Activated CD4-positive, alpha-beta T cell treated with anti-CD3 and anti-CD28 coated beads, Interleukin-2, amount 10 ng/mL, durations not matched to agents 7 days and 5 days (primary cell): Measurements from ENCODE around the gene ALDH1A1. TPM values are rescaled to one million over a fixed set of nuclear protein-coding genes. Genes with fewer than 3 reads are reported as not detected.

Experiments
- CTCF ChIA-PET: fragments of 350-600 bp; sonication (Branson Sonifier 250); formaldehyde crosslinking; loops from one replicate; lab custom pipeline; 2021; ENCODE audit warnings: antibody characterized with exemption; lab: Charles Lee
- POLR2A ChIA-PET: fragments of 350-600 bp; sonication (Branson Sonifier 250); formaldehyde crosslinking; loops from one replicate; lab custom pipeline; 2021; ENCODE audit warnings: antibody characterized with exemption; lab: Charles Lee
- DNase-seq: peaks from one replicate; pipeline ENCODE4 v3.0.0-alpha.2; 2020
- H3K27ac Mint-ChIP-seq: one replicate; pipeline ENCODE4 v1.8.0; 2021; ENCODE audit warnings: mild to moderate bottlenecking, moderate library complexity, mixed read lengths
- H3K27me3 Mint-ChIP-seq: one replicate; pipeline ENCODE4 v1.8.0; 2021; ENCODE audit warnings: mixed read lengths
- H3K36me3 Mint-ChIP-seq: one replicate; pipeline ENCODE4 v1.8.0; 2021; ENCODE audit warnings: low read depth, mixed read lengths
- H3K4me1 Mint-ChIP-seq: one replicate; pipeline ENCODE4 v1.8.0; 2021; ENCODE audit warnings: mixed read lengths
- H3K4me3 Mint-ChIP-seq: one replicate; pipeline ENCODE4 v1.8.0; 2021; ENCODE audit warnings: mild to moderate bottlenecking, moderate library complexity, mixed read lengths
- H3K9me3 Mint-ChIP-seq: one replicate; pipeline ENCODE4 v1.8.0; 2021; ENCODE audit warnings: mixed read lengths
- total RNA-seq, 2 experiments: library from RNA; stranded (reverse); gene quantifications; one replicate each; pipeline ENCODE4 v1.2.3, GENCODE V29; 2021

The ALDH1A1 gene
- total RNA-seq, 2 experiments from 2014 or later: not detected

DNA sequence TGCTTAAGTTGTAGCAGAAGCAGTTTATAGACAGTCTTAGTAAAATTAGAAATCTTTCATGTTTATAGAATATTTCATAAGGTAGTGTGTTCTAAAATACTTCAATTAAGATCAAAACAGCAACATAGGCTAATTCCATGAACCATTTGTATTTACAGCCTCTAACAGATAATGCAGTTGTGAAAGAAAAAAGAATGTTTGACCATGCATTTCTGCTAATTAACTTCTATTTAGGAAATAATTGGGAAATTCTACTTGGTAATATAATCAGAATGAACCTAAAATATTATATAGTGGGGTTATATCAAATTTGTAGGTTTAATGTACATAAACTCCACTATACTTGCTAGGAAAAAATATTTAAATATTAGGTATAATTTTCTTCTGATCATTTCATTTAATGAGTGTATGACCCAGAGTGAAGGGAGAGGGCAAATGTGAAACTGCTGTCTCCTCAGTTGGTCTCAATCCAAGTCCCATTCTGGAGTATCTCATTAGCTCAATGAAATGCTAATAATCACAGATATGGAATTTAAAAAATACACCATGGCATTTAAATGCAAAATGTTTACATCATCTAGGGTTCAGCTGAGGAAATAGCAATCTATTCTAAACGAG, 34.9 kb downstream of the ALDH1A1 start:
- Mint-ChIP-seq H3K4me1 (no peaks in the 10 kb centered on the region), H3K36me3 (no peaks in the 10 kb centered on the region), H3K9me3 (no peaks in the 10 kb centered on the region), H3K4me3 (no peak overlapping the region), H3K27me3 (no peaks in the 10 kb centered on the region), H3K27ac (no peak overlapping the region)
- no peak for DNase-seq
- POLR2A ChIA-PET: no interaction called here
- CTCF ChIA-PET: no interaction called here

DNA sequence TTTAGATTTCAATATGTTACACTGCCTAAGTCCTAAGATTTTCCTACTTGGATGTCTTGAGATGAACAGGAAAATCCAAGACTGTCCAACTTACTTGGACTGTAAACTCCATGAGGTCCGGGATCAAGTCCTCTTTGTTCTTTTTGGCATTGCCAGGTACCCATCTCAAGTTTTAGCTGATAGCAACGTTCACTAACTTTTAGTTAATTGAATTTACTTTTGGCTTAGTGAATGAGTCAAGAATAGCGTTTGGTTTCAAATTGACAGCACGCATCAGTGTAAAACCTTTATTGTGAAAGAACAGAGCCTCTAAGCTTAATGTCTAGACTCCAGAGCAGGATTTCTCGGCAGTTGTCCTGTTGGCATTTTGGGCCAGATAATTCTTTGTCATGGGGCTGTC, 37.2 kb downstream of the ALDH1A1 start:
- no peaks in the 10 kb centered on the region for H3K9me3 Mint-ChIP-seq
- ChIA-PET CTCF (no interaction called here), POLR2A (no interaction called here)
- no peak overlapping the region for H3K4me3 Mint-ChIP-seq
- H3K27ac Mint-ChIP-seq: no peak overlapping the region
- H3K4me1 Mint-ChIP-seq: no peaks in the 10 kb centered on the region
- H3K36me3 Mint-ChIP-seq: no peaks in the 10 kb centered on the region
- no peaks in the 10 kb centered on the region for H3K27me3 Mint-ChIP-seq
- no peak for DNase-seq

DNA sequence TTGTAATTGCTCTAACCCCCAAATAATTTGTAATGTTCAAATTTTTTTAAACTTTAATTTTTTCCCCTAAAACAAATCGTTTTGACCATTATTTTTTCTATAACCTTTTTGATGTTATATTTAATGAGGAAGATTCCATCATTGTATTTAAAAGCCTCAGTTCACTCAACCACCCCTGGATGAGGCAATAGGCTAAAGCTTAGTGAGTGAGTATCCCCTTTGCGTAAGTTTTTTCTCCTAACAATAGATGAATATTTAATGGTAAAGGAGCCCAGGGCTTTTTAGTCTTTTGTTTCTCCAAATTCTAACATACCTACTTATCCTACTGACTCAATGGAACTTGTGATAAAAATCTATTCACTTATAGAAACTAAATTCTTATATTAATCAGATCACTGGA, 38.1 kb downstream of the ALDH1A1 start:
- no peaks in the 10 kb centered on the region for H3K4me1 Mint-ChIP-seq
- no peaks in the 10 kb centered on the region for H3K9me3 Mint-ChIP-seq
- DNase-seq: no peak
- H3K4me3 Mint-ChIP-seq: no peak overlapping the region
- H3K27ac Mint-ChIP-seq: no peak overlapping the region
- H3K36me3 Mint-ChIP-seq: no peaks in the 10 kb centered on the region
- ChIA-PET POLR2A (no interaction called here), CTCF (no interaction called here)
- no peaks in the 10 kb centered on the region for H3K27me3 Mint-ChIP-seq

DNA sequence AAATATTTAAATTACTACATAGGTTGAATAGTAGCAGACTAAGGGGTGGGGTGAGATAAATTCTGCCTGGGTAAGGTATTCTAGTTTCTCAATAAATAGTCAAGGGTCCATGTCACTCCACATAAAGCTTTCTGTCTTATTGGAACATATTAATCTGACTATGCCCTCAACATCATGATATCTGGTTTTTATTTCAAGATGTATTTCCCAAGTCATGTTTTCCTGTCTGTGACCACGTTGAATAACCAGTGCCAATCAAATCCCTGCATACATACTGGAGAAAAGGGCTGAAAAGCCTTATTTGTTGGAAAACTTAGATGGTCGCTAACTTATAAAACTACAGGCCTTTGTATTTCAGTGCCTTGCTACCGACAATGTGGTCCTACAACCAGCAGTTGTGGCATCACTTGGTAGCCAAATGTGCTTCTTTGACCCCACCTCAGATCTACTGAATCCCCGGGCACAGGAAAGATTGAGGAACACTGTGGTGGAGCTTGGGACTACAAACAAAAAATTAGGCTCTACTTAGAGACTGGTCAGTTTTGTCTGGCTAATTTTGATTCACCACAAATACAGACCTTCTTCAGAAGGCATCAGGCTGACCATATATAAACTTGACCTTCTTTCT, 39.4 kb downstream of the ALDH1A1 start:
- DNase-seq: no peak
- CTCF ChIA-PET: interaction anchor here (0.6 kb wide), 2 partner anchors 167 to 756 kb away, joined by 3 to 4 read pairs; no protein-coding TSS in a partner anchor
- Mint-ChIP-seq H3K36me3 (no peaks in the 10 kb centered on the region), H3K4me3 (no peak overlapping the region), H3K4me1 (no peaks in the 10 kb centered on the region), H3K27ac (no peak overlapping the region), H3K27me3 (no peaks in the 10 kb centered on the region), H3K9me3 (no peaks in the 10 kb centered on the region)
- POLR2A ChIA-PET: no interaction called here

DNA sequence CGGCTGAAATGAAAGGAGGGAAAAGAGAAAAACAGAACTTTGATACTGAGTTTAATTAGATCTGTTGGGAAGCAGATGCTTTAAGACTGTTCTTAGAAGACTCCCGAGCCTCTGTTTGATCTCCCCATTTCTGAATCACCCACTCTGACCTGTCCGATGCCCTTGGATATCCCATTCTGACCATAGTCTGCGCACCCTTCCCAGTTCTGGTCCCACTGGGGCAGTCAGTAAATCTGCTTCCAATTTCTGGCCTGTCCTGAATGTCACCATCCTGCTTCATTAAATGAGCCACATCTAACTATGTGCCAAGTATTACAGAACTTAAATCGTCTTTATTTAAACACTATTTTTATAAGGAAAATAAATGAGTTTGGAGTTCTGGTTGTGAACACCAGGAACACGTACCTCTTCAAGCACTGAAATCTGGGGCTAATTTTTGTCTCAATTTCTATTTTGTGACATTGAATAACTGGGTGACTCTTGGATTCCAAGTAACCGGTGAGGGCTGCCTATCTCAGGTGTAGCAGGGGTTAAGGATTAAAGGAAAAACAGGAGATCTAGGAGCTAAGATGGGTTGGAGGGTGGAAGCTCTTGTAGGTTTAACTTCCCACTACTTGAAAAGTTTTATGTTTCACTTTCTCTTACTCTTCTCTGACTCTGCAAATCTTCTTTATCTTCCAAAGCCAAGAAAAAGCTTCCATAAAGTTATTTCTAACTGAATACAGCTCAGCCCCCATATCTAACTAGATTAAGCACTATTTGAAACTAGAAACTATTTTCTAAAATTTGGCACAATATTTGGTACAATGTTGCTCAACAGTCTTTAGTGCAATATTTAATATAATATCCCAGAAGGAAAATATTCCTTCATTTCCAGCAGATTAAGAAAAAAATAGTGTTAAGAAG, 40.1 kb downstream of the ALDH1A1 start:
- Mint-ChIP-seq H3K27ac (no peak overlapping the region), H3K4me3 (no peak overlapping the region), H3K4me1 (no peaks in the 10 kb centered on the region), H3K27me3 (no peaks in the 10 kb centered on the region), H3K36me3 (no peaks in the 10 kb centered on the region), H3K9me3 (no peaks in the 10 kb centered on the region)
- CTCF ChIA-PET: interaction anchor here (0.6 kb wide), 2 partner anchors 168 to 756 kb away, joined by 3 to 4 read pairs; no protein-coding TSS in a partner anchor
- POLR2A ChIA-PET: no interaction called here
- DNase-seq: no peak

DNA sequence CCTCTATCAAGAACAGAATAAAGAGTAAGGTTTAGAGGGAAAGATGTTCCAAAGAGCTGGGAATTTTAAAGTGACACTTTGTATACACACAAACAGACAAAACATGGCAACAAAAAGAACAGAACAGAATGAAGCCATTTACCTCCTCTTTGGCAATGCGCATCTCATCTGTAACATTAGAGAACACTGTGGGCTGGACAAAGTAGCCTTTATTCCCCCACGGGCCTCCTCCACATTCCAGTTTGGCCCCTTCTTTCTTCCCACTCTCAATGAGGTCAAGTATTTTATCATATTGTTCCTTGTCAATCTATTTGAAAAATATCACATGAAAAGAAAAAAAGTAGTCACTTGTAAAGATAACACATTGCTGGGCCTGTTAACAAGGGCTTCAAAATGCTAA, 41.0 kb downstream of the ALDH1A1 start:
- Mint-ChIP-seq H3K9me3 (no peaks in the 10 kb centered on the region), H3K27me3 (no peaks in the 10 kb centered on the region), H3K27ac (no peak overlapping the region), H3K4me3 (no peak overlapping the region), H3K36me3 (no peaks in the 10 kb centered on the region), H3K4me1 (no peaks in the 10 kb centered on the region)
- CTCF ChIA-PET: no interaction called here
- POLR2A ChIA-PET: no interaction called here
- DNase-seq: no peak

DNA sequence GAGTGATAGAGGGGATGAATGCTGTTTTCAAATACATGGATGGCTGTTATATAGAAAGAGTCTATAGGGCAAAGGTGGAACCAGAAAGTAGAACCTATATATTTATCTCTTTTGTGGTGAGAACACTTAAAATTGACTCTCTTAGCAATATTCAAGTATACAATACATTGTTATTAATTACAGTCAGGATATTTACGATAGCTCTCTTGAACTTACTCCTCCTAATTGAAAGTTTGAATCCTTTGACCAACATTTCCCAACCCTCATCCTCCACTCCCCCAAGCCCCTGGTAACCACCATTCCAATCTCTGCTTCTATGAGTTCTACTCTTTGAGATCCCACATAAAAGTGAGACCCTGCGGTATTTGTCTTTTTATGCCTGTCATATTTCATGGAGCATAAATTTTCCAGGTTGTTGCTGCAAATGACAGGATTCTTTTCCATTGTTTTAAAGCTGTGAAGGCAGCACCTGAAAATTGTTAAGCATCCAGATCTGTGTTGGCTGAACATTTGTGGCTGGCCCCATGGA, 41.5 kb downstream of the ALDH1A1 start:
- Mint-ChIP-seq H3K4me1 (no peaks in the 10 kb centered on the region), H3K36me3 (no peaks in the 10 kb centered on the region), H3K27ac (no peak overlapping the region), H3K4me3 (no peak overlapping the region), H3K9me3 (no peaks in the 10 kb centered on the region), H3K27me3 (no peaks in the 10 kb centered on the region)
- no peak for DNase-seq
- ChIA-PET CTCF (no interaction called here), POLR2A (no interaction called here)

DNA sequence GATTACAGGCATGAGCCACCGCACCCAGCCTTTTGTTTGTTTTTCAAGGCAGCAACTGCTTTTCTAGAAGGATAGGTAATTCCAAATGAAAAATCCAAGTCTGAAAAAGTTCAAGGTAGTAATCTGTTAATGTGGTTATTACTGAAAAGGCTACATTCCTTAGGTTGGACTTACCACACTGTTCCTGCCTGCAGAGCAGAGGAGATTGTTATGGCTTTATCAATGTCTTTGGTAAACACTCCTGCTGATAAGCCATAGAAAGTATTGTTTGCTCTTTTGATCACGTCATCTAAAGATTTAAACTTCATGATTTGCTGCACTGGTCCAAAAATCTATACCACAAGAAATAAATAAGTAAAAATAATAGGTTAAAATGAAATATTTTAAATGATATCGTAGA, 43.4 kb downstream of the ALDH1A1 start:
- H3K27ac Mint-ChIP-seq: no peak overlapping the region
- H3K4me1 Mint-ChIP-seq: no peaks in the 10 kb centered on the region
- no peaks in the 10 kb centered on the region for H3K36me3 Mint-ChIP-seq
- no peak overlapping the region for H3K4me3 Mint-ChIP-seq
- no peaks in the 10 kb centered on the region for H3K9me3 Mint-ChIP-seq
- DNase-seq: no peak
- POLR2A ChIA-PET: no interaction called here
- CTCF ChIA-PET: no interaction called here
- no peaks in the 10 kb centered on the region for H3K27me3 Mint-ChIP-seq

DNA sequence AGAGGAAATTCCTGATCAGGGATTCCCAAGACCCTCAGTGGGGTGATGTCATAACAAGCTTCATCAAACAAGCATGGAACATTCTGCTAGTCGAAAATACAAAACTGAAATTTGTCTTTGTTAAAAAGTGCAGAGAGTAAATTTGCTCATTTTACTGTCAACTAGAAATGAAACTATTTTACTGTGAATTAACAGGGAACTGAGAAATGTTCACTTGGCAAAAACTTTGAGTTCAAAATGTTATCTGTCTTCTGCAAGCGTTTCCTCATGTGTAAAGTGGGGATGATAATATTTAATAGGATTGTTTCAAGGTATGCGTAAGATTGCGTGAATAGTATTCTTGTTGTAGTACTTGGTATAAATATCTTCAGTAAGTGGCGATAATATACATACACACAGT, 45.4 kb downstream of the ALDH1A1 start:
- Mint-ChIP-seq H3K27ac (no peak overlapping the region), H3K36me3 (no peaks in the 10 kb centered on the region), H3K27me3 (peaks cover 2% of the 10 kb centered on the region), H3K4me3 (no peak overlapping the region), H3K9me3 (no peaks in the 10 kb centered on the region), H3K4me1 (no peaks in the 10 kb centered on the region)
- ChIA-PET POLR2A (no interaction called here), CTCF (no interaction called here)
- DNase-seq: no peak

DNA sequence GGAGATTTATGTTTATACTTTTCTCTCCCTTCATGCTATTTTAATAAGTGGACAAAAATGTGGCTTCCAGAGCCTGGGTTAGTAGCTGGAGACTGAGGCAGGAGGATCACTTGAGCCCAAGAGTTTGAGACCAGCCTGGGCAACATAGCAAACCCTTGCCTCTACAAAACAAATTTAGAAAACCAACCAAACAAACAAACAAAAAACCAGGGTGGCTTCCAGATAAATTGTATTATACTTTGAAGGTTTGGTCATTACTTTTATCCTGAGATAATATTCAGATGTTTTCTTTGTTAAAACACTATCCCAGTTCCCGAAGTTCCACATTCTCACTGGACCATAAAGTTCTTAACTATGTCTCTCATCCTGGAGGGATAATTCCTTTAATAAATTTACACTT, 46.0 kb downstream of the ALDH1A1 start:
- Mint-ChIP-seq H3K4me1 (no peaks in the 10 kb centered on the region), H3K27ac (no peak overlapping the region), H3K36me3 (no peaks in the 10 kb centered on the region), H3K9me3 (no peaks in the 10 kb centered on the region), H3K27me3 (peaks cover 6% of the 10 kb centered on the region), H3K4me3 (no peak overlapping the region)
- no peak for DNase-seq
- POLR2A ChIA-PET: no interaction called here
- CTCF ChIA-PET: no interaction called here

DNA sequence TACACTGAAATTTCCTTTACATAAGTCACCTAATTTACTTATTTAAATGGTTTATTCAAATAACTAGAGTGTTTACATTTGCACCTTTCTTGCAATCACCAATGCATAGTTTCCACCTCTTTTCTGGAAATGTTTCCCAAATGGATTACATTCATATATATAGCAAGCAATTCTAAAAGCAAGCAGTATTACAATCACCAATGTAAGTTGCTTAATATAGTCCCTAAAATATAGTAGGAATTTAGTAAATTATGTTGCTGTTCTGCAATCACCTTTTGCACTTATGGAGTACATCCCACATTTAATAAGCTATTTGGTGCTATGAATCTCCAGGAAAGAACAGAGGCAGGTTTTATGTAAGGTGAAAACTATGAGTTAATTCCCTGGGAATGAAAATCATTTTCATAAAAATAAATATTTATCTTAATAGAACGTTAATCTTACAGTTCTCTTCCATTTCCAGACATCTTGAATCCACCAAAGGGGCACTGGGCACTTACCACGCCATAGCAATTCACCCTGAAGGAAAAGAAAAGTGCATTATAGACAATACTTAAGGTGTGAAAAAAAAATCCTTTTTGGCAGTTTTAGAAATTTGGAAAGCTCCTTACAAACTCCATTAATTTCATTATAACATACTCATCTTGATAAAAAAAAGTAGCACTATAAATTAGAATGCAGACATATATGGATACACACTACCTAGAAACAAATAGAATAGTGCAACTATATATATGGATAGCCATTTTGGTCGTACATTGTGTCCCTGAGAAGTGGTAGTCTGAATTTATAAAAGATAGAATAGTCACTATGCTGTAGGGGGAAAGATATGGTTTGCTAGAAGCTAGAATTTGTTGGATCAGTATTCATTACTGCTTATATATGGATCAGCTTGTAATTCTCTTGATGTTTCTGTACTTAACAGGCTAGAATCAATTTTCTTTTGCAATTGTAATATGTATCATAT, 47.1 kb downstream of the ALDH1A1 start:
- Mint-ChIP-seq H3K36me3 (no peaks in the 10 kb centered on the region), H3K27me3 (peaks cover 9% of the 10 kb centered on the region), H3K4me3 (no peak overlapping the region), H3K27ac (no peak overlapping the region), H3K9me3 (no peaks in the 10 kb centered on the region), H3K4me1 (no peaks in the 10 kb centered on the region)
- CTCF ChIA-PET: no interaction called here
- POLR2A ChIA-PET: no interaction called here
- no peak for DNase-seq

DNA sequence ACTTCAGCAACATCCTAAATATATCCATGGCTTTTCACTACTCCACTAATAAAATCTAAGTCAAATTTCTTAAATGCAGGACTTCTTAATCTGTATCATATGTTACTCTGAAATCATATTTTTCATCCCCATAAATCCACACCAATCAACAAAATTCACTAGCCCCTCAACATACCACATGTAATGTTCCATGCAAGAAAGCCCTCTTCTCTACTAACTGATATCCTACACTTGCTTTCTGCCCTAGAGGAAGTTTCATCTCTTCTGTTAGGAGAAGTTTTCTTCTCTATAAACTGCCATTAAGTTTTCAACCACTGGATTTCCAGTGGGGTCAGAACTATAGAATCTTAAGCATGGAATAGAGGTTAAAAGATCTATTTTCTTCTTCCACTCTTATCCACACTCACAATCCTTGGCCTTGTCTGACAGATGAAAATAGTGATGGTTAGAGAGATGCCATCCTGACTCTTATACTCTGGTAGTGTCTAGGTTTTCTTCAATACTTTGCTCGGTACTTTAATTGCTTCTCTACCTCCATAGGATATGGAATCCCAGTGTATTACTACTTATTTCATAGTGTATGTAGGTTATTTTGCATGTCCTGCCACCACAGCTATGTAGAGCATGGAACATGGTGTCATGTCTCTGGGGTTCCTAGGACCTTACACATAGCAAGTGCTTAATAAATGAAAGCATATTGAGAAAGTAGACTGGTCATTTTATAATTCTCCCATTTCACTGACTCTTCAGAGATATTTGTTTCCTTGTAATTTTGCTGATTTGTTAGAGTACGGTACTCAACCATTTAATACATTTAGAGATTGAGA, 48.4 kb downstream of the ALDH1A1 start:
- ChIA-PET POLR2A (no interaction called here), CTCF (no interaction called here)
- Mint-ChIP-seq H3K4me1 (no peaks in the 10 kb centered on the region), H3K27me3 (peaks cover 9% of the 10 kb centered on the region), H3K9me3 (no peaks in the 10 kb centered on the region), H3K4me3 (no peak overlapping the region), H3K36me3 (no peaks in the 10 kb centered on the region), H3K27ac (no peak overlapping the region)
- DNase-seq: no peak
